HG03095 (cell line): ENCODE measurements around the gene TRIM67.
"Not testable (repeated sequence)": the region's sequence is repeated elsewhere in the genome, so short reads cannot be mapped to it uniquely, and the experiment has no call there.

Experiments used
- ATAC-seq: cut with Tn5 transposase; IDR thresholded peaks from one replicate; pipeline ENCODE4 v1.9.1; 2021; ENCODE audit warnings: moderate library complexity; ENCODE audit not compliant: unreplicated experiment

Gene TRIM67

GRCh38 chr1:231157311-231157710 lies 4.5 kb upstream of the TRIM67 start:
- ATAC-seq = no peak

- not testable (repeated sequence) for ATAC-seq
Measured at GRCh38 chr1:231158141-231158540, 3.7 kb upstream of the TRIM67 start.

GRCh38 chr1:231159202-231159962 lies 2.5 kb upstream of the TRIM67 start:
- no peak for ATAC-seq

GRCh38 chr1:231159963-231160761 lies 1.7 kb upstream of the TRIM67 start:
- no peak for ATAC-seq

GRCh38 chr1:231160895-231161666 lies 777 bp upstream of the TRIM67 start:
- ATAC-seq = no peak

- ATAC-seq = no peak
Measured at GRCh38 chr1:231162297-231162969, 575 bp downstream of the TRIM67 start.

- no peak for ATAC-seq
Measured at GRCh38 chr1:231162970-231163829, 1.3 kb downstream of the TRIM67 start.

GRCh38 chr1:231163830-231164427 lies 2.1 kb downstream of the TRIM67 start:
- no peak for ATAC-seq

- no peak for ATAC-seq
Measured at GRCh38 chr1:231165371-231165770, 3.5 kb downstream of the TRIM67 start.

GRCh38 chr1:231166398-231166797 lies 4.5 kb downstream of the TRIM67 start:
- ATAC-seq = no peak

- no peak for ATAC-seq
Measured at GRCh38 chr1:231170875-231171274, 9.0 kb downstream of the TRIM67 start.

GRCh38 chr1:231171623-231172197 lies 9.9 kb downstream of the TRIM67 start:
- no peak for ATAC-seq

GRCh38 chr1:231172411-231172810 lies 10.6 kb downstream of the TRIM67 start:
- no peak for ATAC-seq

GRCh38 chr1:231176421-231176820 lies 14.6 kb downstream of the TRIM67 start:
- ATAC-seq = no peak

GRCh38 chr1:231177226-231177625 lies 15.4 kb downstream of the TRIM67 start:
- no peak for ATAC-seq

- ATAC-seq = no peak
Measured at GRCh38 chr1:231177936-231178335, 16.1 kb downstream of the TRIM67 start.

- no peak for ATAC-seq
Measured at GRCh38 chr1:231178970-231179369, 17.1 kb downstream of the TRIM67 start.

GRCh38 chr1:231180034-231180433 lies 18.2 kb downstream of the TRIM67 start:
- no peak for ATAC-seq

GRCh38 chr1:231181271-231181670 lies 19.4 kb downstream of the TRIM67 start:
- ATAC-seq = no peak
